Measurements from ENCODE around the gene PALM3.

DNA sequence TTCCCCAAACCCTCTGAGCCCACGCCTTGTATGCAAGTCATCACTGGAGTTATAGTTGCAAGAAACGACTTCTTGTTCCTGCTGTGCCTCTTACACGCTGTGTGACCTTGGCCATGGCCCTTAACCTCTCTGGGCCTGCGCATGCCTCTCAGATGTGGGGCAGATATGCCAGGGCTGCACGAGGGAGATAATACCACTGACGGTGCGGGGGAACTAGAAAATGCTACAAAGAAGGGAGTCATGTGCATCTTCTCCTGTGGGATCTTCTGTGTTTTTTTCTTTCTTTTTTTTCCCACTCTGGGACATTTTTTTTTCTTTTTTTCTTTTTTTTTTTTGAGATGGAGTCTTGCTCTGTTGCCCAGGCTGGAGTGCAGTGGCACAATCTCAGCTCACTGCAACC lies 33.0 kb upstream of the PALM3 start:
- TF ChIP-seq, protein P1, sequence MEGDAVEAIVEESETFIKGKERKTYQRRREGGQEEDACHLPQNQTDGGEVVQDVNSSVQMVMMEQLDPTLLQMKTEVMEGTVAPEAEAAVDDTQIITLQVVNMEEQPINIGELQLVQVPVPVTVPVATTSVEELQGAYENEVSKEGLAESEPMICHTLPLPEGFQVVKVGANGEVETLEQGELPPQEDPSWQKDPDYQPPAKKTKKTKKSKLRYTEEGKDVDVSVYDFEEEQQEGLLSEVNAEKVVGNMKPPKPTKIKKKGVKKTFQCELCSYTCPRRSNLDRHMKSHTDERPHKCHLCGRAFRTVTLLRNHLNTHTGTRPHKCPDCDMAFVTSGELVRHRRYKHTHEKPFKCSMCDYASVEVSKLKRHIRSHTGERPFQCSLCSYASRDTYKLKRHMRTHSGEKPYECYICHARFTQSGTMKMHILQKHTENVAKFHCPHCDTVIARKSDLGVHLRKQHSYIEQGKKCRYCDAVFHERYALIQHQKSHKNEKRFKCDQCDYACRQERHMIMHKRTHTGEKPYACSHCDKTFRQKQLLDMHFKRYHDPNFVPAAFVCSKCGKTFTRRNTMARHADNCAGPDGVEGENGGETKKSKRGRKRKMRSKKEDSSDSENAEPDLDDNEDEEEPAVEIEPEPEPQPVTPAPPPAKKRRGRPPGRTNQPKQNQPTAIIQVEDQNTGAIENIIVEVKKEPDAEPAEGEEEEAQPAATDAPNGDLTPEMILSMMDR (conservative IDR thresholded peaks at IDR 0.05 in 1 of 2, IDR thresholded peaks at IDR 0.05 in 1 of 2; ENCODE audit: low read depth in 1 of 2, low read length in 2 of 2) = no peak
- TF ChIP-seq EZH2 (IDR thresholded peaks at IDR 0.05; ENCODE audit: low read length, missing control alignments) = no peak
